DMS153 treated with DMSO at 0.1 percent for 48 hours (cell line): ENCODE results near the gene TPM4.

Source experiments
- DNase-seq: peaks from one replicate; lab custom pipeline; 2025; ENCODE audit not compliant: unreplicated experiment; lab: John Stamatoyannopoulos, UW

The TPM4 gene

DNA sequence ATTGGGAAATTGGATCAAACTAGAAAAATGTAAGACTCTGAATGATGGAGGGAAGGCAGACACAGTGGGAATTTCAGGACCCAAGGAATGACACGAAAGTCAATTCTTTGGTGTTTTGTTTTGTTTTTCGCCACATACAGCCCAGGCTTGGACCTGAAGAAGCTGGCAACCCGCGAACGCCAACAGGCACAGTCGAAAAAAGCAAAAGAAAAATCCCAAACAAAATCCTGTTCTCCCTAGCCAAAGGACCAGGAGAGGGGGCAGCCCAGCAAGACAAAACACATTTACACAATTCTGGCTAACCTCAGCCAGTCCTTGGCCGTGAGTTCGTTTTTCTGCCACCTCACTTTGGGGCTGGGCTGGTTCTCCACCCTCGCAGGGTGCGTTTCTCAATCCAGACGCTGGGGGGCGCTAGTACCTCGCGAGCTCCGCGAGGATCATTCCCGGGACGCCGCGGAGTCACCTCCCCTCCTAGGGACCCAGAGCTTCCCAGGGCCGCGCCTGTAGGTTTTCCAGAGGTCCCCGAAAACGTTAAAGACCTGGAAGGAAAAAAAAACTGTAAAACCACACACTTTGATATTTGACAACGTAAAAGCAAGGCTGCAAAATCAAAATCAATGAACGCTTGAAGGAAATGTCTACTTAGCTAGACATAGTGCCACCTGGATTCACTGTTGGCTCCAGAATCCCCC lies 34.9 kb upstream of the TPM4 start:
- DNase-seq = peak; percentile 34

DNA sequence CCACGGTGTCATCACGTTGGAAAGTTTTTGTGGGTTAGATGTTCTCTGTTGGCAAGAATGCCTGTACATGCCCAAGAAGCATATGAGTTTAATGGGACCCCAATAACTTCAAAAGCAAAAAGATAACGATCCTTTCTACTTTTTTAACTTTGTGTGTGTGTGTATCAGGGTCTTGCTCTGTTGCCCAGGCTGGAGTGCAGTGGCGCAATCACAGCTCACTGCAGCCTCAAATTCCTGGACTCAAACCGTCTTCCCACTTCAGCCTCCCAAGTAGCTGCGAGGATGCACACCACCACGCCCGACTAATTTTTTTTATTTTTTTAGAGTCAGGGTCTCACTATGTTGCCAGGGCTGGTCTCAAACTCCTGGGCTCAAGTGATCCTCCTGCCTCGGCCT lies 34.3 kb upstream of the TPM4 start:
- DNase-seq = no peak

- DNase-seq = no peak
Measured at GRCh38 chr19:16042533-16043085, 33.7 kb upstream of the TPM4 start.

- DNase-seq = no peak
Measured at GRCh38 chr19:16043156-16043757, 33.0 kb upstream of the TPM4 start.

DNA sequence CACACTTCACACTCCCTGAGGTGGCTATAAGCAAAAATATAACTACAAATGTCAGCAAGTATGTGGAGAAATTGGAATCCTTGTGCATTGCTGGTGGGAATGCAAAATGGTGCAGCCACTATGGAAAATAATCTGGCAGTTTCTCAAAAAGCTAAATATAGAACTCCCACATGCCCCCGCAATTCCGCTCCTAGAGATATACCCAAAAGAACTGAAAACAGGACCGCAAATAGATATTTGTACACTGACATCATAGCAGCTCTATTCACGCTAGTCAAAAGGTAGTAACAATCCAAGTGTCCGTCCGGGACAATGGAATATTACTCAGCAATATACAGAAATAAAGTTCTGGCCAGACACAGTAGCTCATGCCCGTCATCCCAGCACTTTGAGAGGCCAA lies 31.5 kb upstream of the TPM4 start:
- DNase-seq = no peak

GRCh38 chr19:16045171-16045570 lies 31.1 kb upstream of the TPM4 start:
- no peak for DNase-seq

DNA sequence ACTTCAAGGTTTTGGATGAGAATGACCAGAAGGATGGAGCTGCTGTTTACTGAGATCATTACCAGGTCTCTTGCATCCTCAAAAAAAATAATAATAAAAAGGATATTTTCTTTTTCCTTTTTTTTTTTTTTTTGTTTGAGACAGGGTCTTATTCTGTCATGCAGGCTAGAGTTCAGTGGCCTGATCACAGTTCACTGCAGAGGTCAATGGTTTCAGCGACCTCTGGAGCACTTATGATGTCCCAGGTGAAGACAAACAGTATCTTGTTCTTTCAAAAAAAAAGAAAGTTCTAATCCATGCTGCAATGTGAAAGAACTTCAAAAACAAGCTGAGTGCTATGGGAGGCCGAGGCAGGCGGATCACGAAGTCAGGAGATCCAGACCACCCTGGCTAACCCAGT lies 30.4 kb upstream of the TPM4 start:
- no peak for DNase-seq

- DNase-seq = no peak
Measured at GRCh38 chr19:16048583-16048982, 27.7 kb upstream of the TPM4 start.

- no peak for DNase-seq
Measured at GRCh38 chr19:16051254-16052025, 24.9 kb upstream of the TPM4 start.

- no peak for DNase-seq
Measured at GRCh38 chr19:16052353-16052752, 23.9 kb upstream of the TPM4 start.

GRCh38 chr19:16057062-16057461 lies 19.2 kb upstream of the TPM4 start:
- no peak for DNase-seq

- DNase-seq = no peak
Measured at GRCh38 chr19:16060294-16060693, 16.0 kb upstream of the TPM4 start.

DNA sequence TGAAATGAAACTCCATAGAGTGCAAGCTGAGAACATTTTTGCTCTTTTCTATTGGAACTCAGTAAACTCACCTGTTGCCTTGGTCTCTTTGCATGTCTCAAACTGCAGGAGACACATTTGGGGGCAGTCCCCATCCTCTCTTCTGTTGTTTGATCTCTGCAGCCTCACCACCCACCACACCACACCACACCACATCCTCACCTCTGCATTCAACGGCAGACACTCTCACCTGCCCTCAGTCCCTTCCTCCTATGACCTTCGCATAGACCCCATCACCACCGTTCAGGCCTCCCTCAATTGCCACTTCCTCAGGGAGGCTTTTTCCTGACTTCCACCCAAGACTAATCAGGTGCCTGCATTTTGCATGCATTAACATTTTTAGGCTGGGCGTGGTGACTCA lies 14.4 kb upstream of the TPM4 start:
- no peak for DNase-seq

DNA sequence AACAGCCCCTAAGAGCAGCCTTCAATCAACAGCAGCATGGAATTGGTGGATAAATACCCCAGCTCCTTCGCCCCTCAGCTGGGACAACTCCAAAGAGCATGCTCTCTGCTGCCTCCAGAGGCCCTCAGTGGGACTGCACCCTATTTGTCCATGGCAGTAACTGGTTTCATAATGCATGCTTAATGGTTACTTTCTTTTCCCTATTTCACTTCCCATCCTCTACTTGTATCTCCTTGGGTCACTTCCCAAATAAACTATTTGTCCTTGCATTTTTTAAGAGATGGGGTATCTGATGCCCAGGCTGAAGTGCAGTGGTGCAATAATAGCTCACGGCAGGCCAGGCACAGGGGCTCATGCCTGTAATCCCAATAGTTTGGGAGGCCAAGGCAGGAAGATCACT lies 13.5 kb upstream of the TPM4 start:
- no peak for DNase-seq

GRCh38 chr19:16064209-16064889 lies 11.9 kb upstream of the TPM4 start:
- no peak for DNase-seq

DNA sequence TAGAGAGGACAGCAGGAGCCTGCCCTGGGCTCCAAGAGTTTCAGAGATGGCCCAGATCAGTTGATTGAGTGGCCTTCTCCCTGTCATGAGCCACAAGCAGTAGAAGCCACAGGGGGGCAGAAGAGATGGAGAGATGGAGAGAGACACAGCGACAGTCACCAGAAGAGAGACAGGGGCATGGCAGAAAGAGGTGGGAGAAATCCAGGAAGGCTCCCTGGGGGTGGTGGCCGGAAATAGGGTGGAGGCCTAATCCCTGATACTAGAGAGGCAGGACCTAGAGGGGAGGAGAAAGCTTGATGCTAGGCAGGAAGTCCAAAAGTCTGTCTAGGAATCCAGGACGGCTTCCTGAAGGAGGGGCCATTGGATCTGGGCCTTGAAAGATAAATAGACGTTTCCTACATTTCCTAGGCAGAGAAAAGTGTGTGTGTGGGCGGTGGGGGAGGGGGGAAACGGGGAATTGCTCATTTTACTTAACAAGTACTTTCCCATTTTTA lies 9.6 kb upstream of the TPM4 start:
- no peak for DNase-seq

- DNase-seq = no peak
Measured at GRCh38 chr19:16067205-16067938, 8.9 kb upstream of the TPM4 start.

- DNase-seq = no peak
Measured at GRCh38 chr19:16068696-16069259, 7.5 kb upstream of the TPM4 start.

DNA sequence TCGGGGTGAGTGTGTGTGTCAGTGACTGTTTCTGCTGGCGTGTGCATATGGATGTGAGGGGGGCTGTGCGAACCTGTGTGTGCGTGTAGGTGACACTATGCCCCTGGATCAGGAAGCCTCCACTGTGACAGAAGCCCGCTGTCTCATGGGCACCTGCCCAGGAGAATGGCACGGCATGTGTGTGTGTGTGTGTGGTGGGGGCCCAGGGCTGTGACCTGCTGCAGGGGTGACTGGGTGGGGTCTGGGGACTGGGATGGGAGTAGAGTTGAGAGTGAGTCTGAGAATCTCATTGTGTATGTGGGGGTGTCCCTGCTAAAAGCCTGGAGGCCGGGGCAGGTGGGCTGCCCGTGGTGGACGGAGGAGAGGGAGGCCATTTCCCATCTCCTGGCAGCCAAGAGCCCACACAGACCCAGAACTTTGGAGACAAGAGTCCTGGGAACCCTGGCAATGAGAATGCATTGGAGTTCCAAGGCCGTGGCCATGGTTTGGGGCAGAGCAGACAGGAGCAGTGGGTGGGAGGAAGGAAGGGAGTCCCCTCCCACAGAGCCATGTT lies 6.4 kb upstream of the TPM4 start:
- DNase-seq = no peak
